Measurements from ENCODE around the gene XPO5.

DNA sequence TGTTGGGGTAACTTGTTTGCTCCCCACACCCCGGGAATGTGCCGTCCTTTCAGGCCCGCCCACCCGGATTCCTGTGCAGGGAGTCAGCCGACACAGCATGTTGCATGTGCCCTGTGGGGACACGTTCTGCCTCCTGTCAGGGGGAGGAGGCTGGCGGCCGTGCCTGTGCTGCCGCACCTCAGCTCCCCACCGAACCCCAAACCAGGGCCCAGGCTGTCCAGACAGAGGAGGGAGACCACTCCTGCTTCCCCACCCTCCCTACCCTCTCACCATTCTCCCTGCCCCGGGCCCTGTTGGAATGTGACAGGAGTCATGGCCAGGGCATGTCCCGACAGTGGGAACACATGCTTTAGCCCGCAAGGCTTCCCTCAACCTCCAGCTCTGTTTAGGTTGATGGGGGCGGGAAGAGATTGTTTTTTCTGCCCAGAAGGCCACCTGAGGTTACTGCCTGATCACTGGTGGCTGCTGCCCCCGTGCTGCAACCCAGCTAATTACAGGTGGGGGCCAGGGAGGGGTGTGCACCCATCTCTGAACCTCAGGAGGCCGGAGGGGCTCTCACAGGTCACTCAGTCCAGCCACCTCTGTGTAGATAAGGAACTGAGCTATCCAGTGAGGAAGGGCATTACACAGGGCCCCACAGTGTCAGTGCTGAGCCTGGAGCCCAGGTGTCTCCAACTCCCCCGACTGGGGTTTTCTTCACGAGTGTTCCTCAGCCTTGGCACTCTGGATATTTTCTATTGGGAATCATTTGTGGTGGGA, 79.3 kb downstream of the XPO5 start:
- TF ChIP-seq, protein P1, sequence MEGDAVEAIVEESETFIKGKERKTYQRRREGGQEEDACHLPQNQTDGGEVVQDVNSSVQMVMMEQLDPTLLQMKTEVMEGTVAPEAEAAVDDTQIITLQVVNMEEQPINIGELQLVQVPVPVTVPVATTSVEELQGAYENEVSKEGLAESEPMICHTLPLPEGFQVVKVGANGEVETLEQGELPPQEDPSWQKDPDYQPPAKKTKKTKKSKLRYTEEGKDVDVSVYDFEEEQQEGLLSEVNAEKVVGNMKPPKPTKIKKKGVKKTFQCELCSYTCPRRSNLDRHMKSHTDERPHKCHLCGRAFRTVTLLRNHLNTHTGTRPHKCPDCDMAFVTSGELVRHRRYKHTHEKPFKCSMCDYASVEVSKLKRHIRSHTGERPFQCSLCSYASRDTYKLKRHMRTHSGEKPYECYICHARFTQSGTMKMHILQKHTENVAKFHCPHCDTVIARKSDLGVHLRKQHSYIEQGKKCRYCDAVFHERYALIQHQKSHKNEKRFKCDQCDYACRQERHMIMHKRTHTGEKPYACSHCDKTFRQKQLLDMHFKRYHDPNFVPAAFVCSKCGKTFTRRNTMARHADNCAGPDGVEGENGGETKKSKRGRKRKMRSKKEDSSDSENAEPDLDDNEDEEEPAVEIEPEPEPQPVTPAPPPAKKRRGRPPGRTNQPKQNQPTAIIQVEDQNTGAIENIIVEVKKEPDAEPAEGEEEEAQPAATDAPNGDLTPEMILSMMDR (IDR thresholded peaks at IDR 0.05) = peak; percentile 34 to 73 (median 63)
- TF ChIP-seq POLR2A (IDR thresholded peaks at IDR 0.05) = no peak
